Measurements from ENCODE around the gene FGF16. TPM values are rescaled to one million over a fixed set of nuclear protein-coding genes. Genes with fewer than 3 reads are reported as not detected.

Gene FGF16
- total RNA-seq, 4 donors from 2014 or later, result 0.33 to 0.42 (median 0.40) TPM; not detected in 1

DNA sequence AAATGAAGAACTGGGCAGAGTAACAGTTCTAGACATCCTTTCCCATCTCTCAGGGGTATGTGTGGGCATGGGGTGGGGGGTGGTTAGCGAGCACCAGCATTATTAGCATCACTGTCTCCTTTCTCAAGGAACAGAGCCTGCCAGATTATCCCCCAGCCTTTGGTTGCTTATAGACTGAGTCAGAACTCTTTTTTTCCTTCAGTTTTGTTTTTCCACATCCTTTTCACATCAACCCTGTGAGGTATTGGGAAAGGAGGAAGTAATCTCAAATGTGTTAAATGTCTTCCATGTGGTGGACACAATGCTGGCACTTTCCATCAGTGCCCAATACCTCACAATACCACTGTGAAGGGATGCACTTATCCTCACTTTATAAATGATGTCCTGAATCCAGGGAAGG is 3.1 kb upstream of the FGF16 start:
- Histone ChIP-seq H3K36me3 (no peaks in the 10 kb centered on the region), H3K27me3 (peaks cover 0 to 9% (median 0%) of the 10 kb centered on the region in 4 donors), H3K4me3 (no peak overlapping the region), H3K9me3 (no peaks in the 10 kb centered on the region), H3K27ac (replicated peaks in 1 of 4) (no peak overlapping the region), H3K4me1 (peaks cover 7 to 26% (median 23%) of the 10 kb centered on the region in 4 donors)
- intact Hi-C loops (cut with DNase I), result no loop called here
- 64% methylated on average over 1 of the region's 1 CpG for WGBS
- TF ChIP-seq POLR2A (IDR thresholded peaks at IDR 0.05; ENCODE audit: low read depth) (no peak), POLR2AphosphoS5 (IDR thresholded peaks at IDR 0.05) (no peak), EP300 (IDR thresholded peaks at IDR 0.05) (no peak)
- TF ChIP-seq, protein P1, sequence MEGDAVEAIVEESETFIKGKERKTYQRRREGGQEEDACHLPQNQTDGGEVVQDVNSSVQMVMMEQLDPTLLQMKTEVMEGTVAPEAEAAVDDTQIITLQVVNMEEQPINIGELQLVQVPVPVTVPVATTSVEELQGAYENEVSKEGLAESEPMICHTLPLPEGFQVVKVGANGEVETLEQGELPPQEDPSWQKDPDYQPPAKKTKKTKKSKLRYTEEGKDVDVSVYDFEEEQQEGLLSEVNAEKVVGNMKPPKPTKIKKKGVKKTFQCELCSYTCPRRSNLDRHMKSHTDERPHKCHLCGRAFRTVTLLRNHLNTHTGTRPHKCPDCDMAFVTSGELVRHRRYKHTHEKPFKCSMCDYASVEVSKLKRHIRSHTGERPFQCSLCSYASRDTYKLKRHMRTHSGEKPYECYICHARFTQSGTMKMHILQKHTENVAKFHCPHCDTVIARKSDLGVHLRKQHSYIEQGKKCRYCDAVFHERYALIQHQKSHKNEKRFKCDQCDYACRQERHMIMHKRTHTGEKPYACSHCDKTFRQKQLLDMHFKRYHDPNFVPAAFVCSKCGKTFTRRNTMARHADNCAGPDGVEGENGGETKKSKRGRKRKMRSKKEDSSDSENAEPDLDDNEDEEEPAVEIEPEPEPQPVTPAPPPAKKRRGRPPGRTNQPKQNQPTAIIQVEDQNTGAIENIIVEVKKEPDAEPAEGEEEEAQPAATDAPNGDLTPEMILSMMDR (IDR thresholded peaks at IDR 0.05), result no peak
- DNase-seq (ENCODE audit: extremely low spot score), result no peak

DNA sequence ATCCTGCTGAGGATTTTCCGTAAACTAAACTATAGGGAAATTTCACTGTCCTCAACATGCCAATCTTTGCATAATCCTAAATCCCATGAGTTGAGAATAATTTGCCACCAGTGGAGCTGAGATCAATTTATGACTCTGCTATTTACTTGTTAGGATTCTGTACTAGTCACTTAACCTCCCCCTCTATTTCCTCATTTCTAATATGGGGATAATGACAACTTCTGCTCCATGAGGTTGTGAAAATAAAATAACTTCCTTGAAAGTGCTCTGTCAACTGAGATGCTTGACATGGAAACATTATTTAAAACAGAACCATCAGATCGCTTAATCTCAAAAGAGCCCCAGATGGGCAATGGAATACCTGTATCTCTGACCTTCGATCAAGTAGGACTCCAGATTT is 2.6 kb upstream of the FGF16 start:
- H3K27ac ChIP-seq (replicated peaks in 1 of 4), result no peak overlapping the region
- no peaks in the 10 kb centered on the region for H3K36me3 ChIP-seq
- H3K9me3 ChIP-seq, result no peaks in the 10 kb centered on the region
- 62% methylated on average over 3 of the region's 3 CpGs for WGBS
- no peak for TF ChIP-seq POLR2AphosphoS5 (IDR thresholded peaks at IDR 0.05)
- no peak for TF ChIP-seq POLR2A (IDR thresholded peaks at IDR 0.05; ENCODE audit: low read depth)
- TF ChIP-seq, protein P1 (IDR thresholded peaks at IDR 0.05), result no peak
- TF ChIP-seq EP300 (IDR thresholded peaks at IDR 0.05), result no peak
- H3K27me3 ChIP-seq, result peaks cover 0 to 9% (median 0%) of the 10 kb centered on the region in 4 donors
- H3K4me1 ChIP-seq, result peaks cover 7 to 27% (median 23%) of the 10 kb centered on the region in 4 donors
- no peak overlapping the region for H3K4me3 ChIP-seq
- DNase-seq (ENCODE audit: extremely low spot score), result no peak
- intact Hi-C loops (cut with DNase I), result no loop called here

DNA sequence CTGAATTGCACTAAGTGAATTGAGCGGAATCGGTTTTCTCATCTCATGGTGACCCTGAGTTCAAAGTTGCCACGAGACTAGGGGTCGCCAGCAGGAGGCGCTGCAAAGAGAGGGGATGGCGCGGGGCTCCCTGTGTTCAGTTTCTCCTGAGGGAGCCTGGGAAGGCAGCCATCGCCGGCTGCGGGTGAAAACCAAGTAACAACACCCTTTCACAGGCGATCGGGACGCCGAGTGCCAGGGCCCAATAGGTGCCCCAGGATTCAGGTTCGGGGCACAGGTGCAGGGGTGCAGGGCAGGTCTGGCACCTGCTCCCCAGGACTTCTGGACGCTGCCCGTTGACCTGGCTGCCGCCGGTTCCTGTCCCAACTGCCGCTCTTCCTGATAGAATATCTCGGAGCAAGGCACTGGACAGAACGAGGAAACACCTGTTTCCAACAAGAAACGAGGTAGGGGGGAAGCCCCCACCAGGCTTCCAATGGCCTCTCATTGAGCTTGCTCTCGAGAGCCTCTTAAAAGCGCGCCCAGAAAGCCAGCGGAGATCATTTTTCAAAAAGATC is 1.1 kb upstream of the FGF16 start:
- Histone ChIP-seq H3K27me3 (peaks cover 0 to 9% (median 0%) of the 10 kb centered on the region in 4 donors), H3K27ac (replicated peaks in 1 of 4) (no peak overlapping the region), H3K9me3 (no peaks in the 10 kb centered on the region), H3K4me1 (peaks cover 7 to 27% (median 23%) of the 10 kb centered on the region in 4 donors), H3K4me3 (peak overlapping the region; percentile 35 to 48 (median 39)), H3K36me3 (no peaks in the 10 kb centered on the region)
- TF ChIP-seq EP300 (IDR thresholded peaks at IDR 0.05) (no peak), POLR2AphosphoS5 (IDR thresholded peaks at IDR 0.05) (peak in 1 of 2 donors; percentile 18), POLR2A (IDR thresholded peaks at IDR 0.05; ENCODE audit: low read depth) (no peak)
- TF ChIP-seq, protein P1 (IDR thresholded peaks at IDR 0.05), result peak in 1 of 3 experiments; percentile 12
- DNase-seq (ENCODE audit: extremely low spot score), result no peak
- intact Hi-C loops (cut with DNase I), result no loop called here
- 42% methylated on average over 15 of the region's 27 CpGs for WGBS

DNA sequence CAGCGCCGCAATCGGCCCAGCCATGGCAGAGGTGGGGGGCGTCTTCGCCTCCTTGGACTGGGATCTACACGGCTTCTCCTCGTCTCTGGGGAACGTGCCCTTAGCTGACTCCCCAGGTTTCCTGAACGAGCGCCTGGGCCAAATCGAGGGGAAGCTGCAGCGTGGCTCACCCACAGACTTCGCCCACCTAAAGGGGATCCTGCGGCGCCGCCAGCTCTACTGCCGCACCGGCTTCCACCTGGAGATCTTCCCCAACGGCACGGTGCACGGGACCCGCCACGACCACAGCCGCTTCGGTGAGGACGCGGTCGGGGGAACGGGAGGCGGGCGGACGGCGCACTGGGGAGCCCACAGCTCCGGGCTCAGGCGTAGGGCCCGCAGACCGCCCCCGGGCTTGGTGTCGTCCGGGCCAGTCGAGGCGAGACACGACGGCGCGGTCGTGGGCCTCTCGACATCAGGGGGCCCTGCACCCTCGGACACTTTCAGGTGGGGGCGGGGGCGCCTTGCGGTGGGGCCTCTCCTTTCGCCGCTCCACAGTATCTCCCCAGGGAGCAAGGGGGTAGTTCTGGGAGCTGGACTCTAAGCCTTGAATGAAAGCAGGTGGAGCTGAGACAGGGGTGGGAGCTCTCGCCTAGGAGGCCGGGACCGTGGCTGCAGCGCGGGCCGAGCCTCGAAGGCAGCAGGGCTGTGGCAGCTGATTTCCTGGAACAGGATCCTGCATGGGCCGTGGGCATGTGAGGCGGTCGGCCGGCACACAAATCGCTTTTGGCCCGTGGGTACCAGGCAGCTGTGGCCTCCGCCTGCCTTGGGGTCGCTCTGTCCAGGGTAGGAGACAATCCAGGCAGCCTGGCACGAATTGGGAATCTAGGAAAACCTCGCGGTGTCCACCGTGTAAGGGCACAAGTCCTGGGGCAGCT is 722 bp downstream of the FGF16 start:
- TF ChIP-seq POLR2AphosphoS5 (IDR thresholded peaks at IDR 0.05) (no peak), EP300 (IDR thresholded peaks at IDR 0.05) (no peak), POLR2A (IDR thresholded peaks at IDR 0.05; ENCODE audit: low read depth) (no peak)
- TF ChIP-seq, protein P1 (IDR thresholded peaks at IDR 0.05), result no peak
- Histone ChIP-seq H3K36me3 (no peaks in the 10 kb centered on the region), H3K9me3 (no peaks in the 10 kb centered on the region), H3K27me3 (peaks cover 0 to 9% (median 0%) of the 10 kb centered on the region in 4 donors), H3K27ac (replicated peaks in 1 of 4) (peak overlapping the region in 1 of 4 donors; percentile 27), H3K4me1 (peaks cover 7 to 27% (median 23%) of the 10 kb centered on the region in 4 donors), H3K4me3 (peak overlapping the region; percentile 35 to 48 (median 39))
- WGBS, result 69% methylated on average over 48 of the region's 73 CpGs
- intact Hi-C loops (cut with DNase I), result no loop called here
- DNase-seq (ENCODE audit: extremely low spot score), result no peak

Measured in esophagus muscularis mucosa (tissue), 4 donors.